ENCODE measurements around the gene OR4X1.
"Not testable (repeated sequence)": the region's sequence is repeated elsewhere in the genome, so short reads cannot be mapped to it uniquely, and the experiment has no call there.

Gene OR4X1, protein sequence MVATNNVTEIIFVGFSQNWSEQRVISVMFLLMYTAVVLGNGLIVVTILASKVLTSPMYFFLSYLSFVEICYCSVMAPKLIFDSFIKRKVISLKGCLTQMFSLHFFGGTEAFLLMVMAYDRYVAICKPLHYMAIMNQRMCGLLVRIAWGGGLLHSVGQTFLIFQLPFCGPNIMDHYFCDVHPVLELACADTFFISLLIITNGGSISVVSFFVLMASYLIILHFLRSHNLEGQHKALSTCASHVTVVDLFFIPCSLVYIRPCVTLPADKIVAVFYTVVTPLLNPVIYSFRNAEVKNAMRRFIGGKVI

DNA sequence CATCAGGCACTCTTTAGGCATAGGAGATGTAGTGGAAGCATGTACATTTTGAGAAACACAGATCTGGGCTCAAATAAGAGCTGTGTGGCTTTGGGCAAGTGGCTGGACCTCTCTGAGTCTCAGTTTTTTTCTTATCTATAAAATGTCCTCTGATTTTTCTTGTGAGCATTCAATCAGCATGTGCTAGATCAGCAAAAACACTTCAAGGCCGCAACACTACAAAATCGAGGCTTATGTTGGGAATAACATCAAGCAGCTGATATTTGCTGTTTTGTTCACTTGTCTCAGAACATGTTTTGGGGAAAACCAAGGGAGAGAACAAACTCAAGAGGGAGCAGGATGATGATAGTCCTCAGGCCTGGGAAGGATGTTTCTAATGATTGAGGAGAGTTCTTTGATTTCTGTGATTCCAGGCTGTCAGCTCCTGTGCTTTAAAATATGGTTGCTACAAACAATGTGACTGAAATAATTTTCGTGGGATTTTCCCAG is at the start of gene OR4X1:
Gene OR4X1, plus strand, starts transcription at position 439 of the 489 bp plus-strand sequence. Its CDS starts 0 bp downstream, at position 439.
- DNase-seq, result no peak

DNA sequence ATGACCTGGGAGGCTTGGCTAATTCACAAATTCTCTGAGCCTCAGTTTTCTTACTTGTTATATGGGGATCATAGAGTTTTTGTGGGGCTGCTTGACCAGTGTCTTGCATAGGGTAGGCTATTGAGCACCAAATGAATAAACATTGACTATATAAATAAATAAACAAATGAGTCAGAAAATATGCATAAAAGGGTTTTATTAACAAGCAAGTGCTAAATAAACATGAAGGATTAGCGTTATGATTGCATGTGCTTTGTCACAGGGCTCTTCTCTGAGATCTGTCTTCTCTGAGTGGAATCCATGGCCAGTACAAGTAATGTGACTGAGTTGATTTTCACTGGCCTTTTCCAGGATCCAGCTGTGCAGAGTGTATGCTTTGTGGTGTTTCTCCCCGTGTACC is 47.2 kb upstream of the OR4X1 start, which contains the start of gene OR4B1:
Gene OR4B1, plus strand, starts transcription at position 301 of the 400 bp plus-strand sequence. Its CDS starts 0 bp downstream, at position 301.
- DNase-seq, result no peak

DNA sequence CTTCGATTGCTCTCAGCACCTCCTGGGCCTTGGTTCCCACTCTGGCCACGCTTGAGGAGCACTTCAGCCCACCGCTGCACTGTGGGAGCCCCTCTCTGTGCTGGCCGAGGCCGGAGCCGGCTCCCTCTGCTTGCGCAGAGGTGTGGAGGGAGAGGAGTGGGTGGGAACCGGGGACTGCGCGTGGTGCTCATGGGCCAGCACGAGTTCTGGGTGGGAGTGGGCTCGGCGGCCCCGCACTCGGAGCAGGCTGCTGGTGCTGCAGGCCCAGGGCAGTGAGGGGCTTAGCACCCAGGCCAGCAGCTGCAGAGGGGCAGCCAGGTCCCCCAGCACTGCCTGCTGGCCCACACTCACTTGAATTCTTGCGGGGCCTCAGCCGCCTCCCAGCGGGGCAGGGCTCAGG is 34.9 kb upstream of the OR4X1 start:
- no peak for DNase-seq

DNA sequence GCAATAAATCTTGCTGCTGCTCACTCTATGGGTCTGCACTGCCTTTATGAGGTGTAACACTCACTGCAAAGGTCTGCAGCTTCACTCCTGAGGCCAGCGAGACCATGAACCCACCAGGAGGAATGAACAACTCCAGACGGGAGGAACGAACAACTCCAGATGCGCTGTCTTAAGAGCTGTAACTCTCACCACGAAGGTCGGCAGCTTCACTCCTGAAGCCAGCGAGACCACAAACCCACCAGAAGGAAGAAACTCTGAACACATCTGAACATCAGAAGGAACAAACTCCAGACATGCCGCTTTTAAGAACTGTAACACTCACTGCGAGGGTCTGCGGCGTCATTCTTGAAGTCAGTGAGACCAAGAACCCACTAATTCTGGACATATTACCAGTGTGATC is 33.6 kb upstream of the OR4X1 start:
- not testable (repeated sequence) for DNase-seq

DNA sequence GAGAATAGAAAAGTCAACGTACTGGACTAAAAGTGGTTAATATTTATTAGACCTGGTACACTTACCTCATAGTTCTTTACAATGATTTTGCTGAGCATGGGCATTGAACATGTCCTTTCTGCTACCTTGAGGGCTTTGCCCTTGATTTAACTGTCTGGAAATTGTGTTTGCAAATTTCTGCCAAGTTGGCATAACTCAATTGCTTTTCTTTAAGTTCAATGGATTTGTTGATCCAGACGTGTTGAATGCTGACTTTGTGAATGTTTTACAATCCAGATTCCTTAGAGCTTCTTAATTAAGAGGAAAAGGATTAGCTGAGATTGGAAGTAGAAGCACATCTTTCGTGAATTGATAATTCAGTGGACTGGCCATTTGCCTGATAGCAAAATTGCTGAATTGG is 25.9 kb upstream of the OR4X1 start:
- no peak for DNase-seq

DNA sequence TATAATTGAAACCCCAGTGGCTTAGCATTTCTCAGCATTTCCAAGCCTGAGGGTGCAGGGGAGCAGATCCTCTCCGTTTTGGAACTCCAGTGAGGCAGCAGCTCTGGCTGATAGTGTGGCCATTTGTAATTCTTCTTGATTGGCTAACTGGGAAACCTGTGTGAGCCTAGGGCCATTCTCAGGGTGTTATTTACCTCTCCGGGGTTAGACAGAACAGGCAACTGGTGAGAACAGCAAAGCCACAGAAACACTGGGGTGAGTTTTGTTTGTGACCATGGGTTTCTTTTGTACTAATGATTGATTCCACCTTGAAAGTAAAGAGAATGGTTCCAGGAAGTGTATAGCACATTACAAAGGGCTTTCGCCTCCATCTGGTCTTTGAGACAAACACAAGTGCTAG is 21.2 kb upstream of the OR4X1 start:
- no peak for DNase-seq

DNA sequence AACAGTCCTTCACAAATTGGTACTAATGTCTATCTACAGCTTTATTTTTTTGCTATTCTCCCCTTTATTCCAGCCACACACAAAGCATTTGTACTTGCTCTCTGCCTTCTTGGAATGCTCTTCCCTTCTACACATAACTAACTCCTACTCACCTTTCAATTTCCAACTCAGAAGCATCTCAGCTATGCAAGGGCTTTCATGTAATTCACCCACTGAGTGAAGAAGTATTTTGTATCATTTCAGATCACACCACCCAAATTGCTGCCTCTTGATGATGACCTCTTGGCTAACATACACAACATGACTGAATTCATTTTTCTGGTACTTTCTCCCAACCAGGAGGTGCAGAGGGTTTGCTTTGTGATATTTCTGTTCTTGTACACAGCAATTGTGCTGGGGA is 18.9 kb upstream of the OR4X1 start, which contains the start of gene OR4X2:
Gene OR4X2, plus strand, starts transcription at position 301 of the 400 bp plus-strand sequence. Its CDS starts 0 bp downstream, at position 301.
- DNase-seq, result no peak

DNA sequence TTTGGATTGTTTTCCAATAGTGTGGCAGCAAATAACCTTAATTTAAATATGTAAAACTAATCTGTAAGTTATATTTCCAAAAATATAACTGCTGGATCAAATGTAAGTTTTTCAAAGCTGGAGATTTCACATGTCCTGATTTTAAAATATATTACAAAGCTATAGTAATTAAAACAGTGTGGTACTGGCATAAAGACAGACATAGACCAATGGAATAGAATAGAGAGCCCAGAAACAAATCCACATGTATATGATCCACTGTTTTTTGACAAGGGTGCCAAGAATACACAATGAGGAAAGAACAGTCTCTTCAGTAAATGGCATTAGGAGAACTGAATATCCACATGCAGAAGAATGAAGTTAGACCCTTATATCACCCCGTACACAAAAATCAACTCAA is 14.8 kb upstream of the OR4X1 start:
- no peak for DNase-seq

DNA sequence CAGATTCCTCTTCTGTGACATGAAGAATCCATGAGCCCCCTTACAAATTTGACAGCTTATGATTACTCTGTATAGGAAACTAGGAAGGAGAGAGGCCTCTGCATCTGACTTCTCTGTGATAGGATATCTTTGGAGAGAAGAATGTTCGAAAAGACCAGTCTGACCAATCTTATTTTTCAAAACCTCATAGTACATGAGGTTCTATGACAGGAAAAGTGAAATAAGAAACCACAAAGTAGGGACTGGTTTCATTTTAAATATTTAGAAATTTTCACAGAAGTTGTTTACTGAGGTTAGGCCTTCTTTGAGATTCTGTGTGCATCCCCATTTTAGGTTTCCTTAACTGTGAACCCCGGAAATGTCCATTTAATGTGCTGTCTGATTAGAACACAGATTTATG is 2.1 kb upstream of the OR4X1 start:
- DNase-seq, result no peak

DNA sequence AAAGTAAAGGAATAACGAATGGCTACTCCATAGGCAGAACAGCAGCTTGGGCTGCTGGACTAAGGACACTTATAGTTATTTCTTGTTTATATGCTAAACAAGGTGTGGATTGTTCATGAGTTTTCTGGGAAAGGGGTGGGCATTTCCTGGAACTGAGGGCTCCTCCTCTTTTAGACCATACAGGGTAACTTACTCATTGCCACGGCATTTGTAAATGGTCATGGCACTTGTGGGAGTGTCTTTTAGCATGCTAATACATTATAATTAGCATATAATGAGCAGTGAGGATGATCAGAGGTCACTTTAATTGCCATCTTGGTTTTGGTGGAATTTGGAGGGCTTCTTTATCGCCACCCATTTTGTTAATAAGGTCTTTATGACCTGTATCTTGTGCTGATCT is 7.0 kb downstream of the OR4X1 start:
- no peak for DNase-seq

DNA sequence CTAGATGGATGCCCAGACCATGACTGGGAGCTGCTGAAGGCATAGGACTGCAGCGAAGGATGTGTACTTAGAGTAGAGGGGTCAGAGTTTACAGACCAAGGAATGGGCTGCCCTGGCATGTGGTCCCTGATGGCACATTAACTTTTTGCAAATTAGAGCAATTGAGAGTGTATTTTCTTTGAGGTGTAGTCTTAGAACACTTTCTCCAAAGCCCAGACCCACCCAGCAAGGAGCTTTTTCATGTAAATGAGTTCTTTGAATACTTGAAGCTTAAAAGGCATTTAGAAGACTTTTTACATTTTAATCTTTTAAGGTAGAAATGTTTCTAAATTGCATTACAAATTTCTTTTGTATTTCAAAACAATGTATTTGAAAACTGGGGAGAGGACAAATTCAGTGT is 8.9 kb downstream of the OR4X1 start:
- DNase-seq, result no peak

DNA sequence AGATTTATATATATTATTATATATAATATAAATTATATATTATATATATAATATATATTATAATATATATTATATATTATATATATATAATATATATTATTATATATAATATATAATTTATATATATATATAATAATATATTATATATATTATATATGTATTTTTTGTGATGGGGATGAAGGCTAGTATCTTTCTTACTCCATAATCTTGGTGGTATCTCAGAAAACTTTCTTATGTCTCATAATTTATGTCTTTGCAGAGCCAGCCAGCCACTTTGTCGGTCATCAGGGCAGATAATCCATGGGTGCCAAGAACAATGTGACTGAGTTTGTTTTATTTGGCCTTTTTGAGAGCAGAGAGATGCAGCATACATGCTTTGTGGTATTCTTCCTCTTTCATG is 42.3 kb downstream of the OR4X1 start, which contains the start of gene OR4S1:
Gene OR4S1, plus strand, starts transcription at position 301 of the 400 bp plus-strand sequence. Its CDS starts 0 bp downstream, at position 301.
- no peak for DNase-seq

DNA sequence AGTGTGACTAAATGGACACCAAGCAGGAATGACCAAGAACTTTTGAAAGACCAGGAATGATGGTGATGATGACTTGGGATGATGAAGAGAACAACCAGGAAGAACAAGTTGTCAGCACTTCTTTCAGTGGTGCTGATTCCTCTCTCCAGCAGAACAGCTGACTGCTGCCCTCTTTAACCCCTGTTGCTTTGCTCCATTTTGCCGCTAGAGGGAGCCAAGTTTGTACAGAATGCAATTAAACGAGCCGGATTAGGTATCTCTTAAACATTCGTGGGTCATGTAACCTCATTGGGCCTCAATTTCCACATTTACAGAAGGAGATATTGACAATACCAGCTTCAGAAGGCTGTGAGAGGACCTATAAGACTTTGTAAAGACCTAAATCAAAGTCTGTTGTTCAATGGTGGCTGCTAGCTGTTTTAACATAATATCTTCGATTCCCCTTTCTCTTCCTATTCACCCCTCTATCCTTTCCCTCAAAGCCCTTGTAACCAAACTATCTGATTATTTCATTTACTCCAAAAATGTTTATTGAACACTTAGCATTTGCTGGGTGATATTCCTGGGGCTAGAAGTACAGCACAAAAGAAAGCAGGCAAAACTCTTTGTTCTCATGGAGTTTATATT is 44.2 kb downstream of the OR4X1 start:
- DNase-seq, result peak; percentile 41

DNA sequence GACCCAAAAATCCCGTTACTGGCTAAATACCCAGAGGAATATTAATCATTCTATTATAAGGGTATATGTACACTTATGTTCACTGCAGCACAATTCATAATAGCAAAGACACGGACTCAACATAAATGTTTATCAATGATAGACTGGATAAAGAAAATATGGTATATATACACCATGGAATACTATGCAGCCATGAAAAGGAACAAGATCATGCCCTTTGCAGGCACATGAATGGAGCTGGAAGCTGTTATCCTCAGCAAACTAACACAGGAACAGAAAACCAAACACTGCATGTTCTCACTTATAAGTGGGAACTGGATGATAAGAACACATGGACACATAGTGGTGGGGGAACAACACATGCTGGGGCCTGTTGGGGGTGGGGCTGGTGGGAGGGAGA is 49.9 kb downstream of the OR4X1 start:
- not testable (repeated sequence) for DNase-seq

All from stimulated activated naive CD4-positive, alpha-beta T cell treated with Interleukin-2 at 50 U/mL for 16 hours (primary cell).